ENCODE data around the gene RABIF.
"Not testable (repeated sequence)": the region's sequence is repeated elsewhere in the genome, so short reads cannot be mapped to it uniquely, and the experiment has no call there.

The RABIF gene

DNA sequence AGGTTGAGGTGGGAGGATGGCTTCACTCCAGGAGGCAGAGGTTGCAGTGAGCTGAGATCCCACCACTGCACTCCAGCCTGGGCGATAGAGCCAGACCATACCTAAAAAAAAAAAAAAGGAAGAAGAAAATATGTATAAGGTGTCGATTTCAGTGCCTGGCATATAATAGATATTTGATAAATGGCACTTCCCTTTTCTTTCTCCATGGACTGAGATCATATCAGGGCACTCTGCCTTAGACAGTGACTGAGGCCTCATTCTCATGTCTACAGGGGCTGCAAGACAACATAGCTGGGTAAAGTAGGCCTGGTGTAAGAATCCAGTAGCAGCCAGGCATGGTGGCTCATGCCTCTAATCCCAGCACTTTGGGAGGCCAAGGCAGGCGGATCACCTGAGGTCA, 57.0 kb downstream of the RABIF start:
- no peak for DNase-seq

DNA sequence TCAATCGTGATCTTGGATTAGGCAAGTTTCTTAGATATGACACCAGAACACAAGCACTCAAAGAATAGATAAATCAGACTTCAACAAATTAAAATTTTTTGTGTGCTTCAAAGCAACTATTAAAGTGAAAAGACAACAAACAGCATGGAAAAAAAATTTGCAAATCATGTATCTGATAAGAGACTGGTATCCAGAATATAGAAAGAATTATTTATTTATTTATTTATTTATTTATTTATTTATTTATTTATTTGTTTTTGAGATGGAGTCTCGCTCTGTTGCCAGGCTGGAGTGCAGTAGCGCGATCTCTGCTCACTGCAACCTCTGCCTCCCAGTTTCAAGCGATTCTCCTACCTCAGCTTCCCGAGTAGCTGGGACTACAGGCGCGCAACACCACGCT, 59.7 kb downstream of the RABIF start:
- not testable (repeated sequence) for DNase-seq
